ACC112 (cell line): Measurements from ENCODE around the gene VAMP8.
"Not testable (repeated sequence)": the region's sequence is repeated elsewhere in the genome, so short reads cannot be mapped to it uniquely, and the experiment has no call there.

Experiments
- H2AFZ ChIP-seq: fragments of 200-600 bp; sonication (generic); one replicate; pipeline ENCODE4 v1.6.0; 2017; ENCODE audit warnings: antibody characterized with exemption, low read length; ENCODE audit not compliant: unreplicated experiment
- H3K27ac ChIP-seq: fragments of 200-600 bp; sonication (generic); 2 replicates; pipeline ENCODE4 v1.5.1; 2014; ENCODE audit warnings: low read depth, mild to moderate bottlenecking, antibody characterized with exemption, low read length, moderate library complexity
- H3K27me3 ChIP-seq: fragments of 200-600 bp; sonication (generic); 2 replicates; pipeline ENCODE4 v1.6.1; 2014; ENCODE audit warnings: mild to moderate bottlenecking, antibody characterized with exemption, low read length, moderate library complexity, mixed read lengths; ENCODE audit not compliant: insufficient read depth
- H3K36me3 ChIP-seq: fragments of 200-600 bp; sonication (generic); 2 replicates; pipeline ENCODE4 v1.6.1; 2016; ENCODE audit warnings: mild to moderate bottlenecking, antibody characterized with exemption, low read length, moderate library complexity, mixed read lengths; ENCODE audit not compliant: insufficient read depth
- H3K4me1 ChIP-seq: fragments of 200-600 bp; sonication (generic); one replicate; pipeline ENCODE4 v1.6.1; 2016; ENCODE audit warnings: low read length, mixed read lengths; ENCODE audit not compliant: insufficient read depth, unreplicated experiment, control insufficient read depth
- H3K4me3 ChIP-seq: fragments of 200-600 bp; sonication (generic); 2 replicates; pipeline ENCODE4 v1.5.1; 2014; ENCODE audit warnings: mild to moderate bottlenecking, low read depth, low read length
- H3K79me2 ChIP-seq: fragments of 200-600 bp; sonication (generic); one replicate; pipeline ENCODE4 v1.6.0; 2016; ENCODE audit warnings: low read length; ENCODE audit not compliant: control insufficient read depth, unreplicated experiment, insufficient read depth

Gene VAMP8

GRCh38 chr2:85611217-85611704 is 33.9 kb downstream of the VAMP8 start:
- H3K4me1 ChIP-seq = peaks cover 2% of the 10 kb centered on the region
- H3K27ac ChIP-seq = 0 out of 2 replicates have a peak overlapping the region, but pooled peaks have one; percentile 2
- peaks cover 9% of the 10 kb centered on the region for H3K79me2 ChIP-seq

GRCh38 chr2:85611705-85612587 is 34.6 kb downstream of the VAMP8 start, which contains the start of gene C2orf68:
TSS of gene C2orf68 (minus strand) at chr2:85612066. CDS start at chr2:85611984, 82 bp downstream.
- peak within 1 kb of the TSS; percentile 52; the same call in 1 of the 2 replicates for H3K27ac ChIP-seq
- H3K27me3 ChIP-seq = no peaks in the 10 kb centered on the region
- H2AFZ ChIP-seq = peak within 1 kb of the TSS; percentile 89
- peaks cover under 1% of the 10 kb centered on the region for H3K4me1 ChIP-seq
- no peaks in the 10 kb centered on the region for H3K36me3 ChIP-seq
- H3K79me2 ChIP-seq = peaks cover 13% of the 10 kb centered on the region
- peak within 1 kb of the TSS; percentile 90 for H3K4me3 ChIP-seq

More at GRCh38 chr2:85611217-85611704, 33.9 kb downstream of the VAMP8 start:
- Histone ChIP-seq H3K27me3 (no peaks in the 10 kb centered on the region), H2AFZ (peak overlapping the region; percentile 70), H3K4me3 (peak overlapping the region; percentile 90), H3K36me3 (no peaks in the 10 kb centered on the region)

- Histone ChIP-seq H2AFZ (no peak overlapping the region), H3K36me3 (no peaks in the 10 kb centered on the region), H3K4me3 (no peak overlapping the region), H3K27me3 (no peaks in the 10 kb centered on the region), H3K79me2 (peaks cover 28% of the 10 kb centered on the region), H3K4me1 (peaks cover 10% of the 10 kb centered on the region), H3K27ac (no peak overlapping the region)
Observed at GRCh38 chr2:85613717-85614515, 36.5 kb downstream of the VAMP8 start.

- peaks cover 35% of the 10 kb centered on the region for H3K79me2 ChIP-seq
- H3K27me3 ChIP-seq, H2AFZ ChIP-seq, H3K4me3 ChIP-seq, H3K27ac ChIP-seq, H3K36me3 ChIP-seq: not testable (repeated sequence)
- H3K4me1 ChIP-seq = peaks cover 17% of the 10 kb centered on the region
Observed at GRCh38 chr2:85614757-85615156, 37.4 kb downstream of the VAMP8 start.

- H3K79me2 ChIP-seq = peaks cover 39% of the 10 kb centered on the region
- no peak overlapping the region for H2AFZ ChIP-seq
- H3K4me3 ChIP-seq = no peak overlapping the region; the same call in 1 of the 2 replicates
- no peak overlapping the region for H3K27ac ChIP-seq
- H3K36me3 ChIP-seq = peaks cover 5% of the 10 kb centered on the region; the same call in 1 of the 2 replicates
- H3K4me1 ChIP-seq = peaks cover 17% of the 10 kb centered on the region
- no peaks in the 10 kb centered on the region for H3K27me3 ChIP-seq
Observed at GRCh38 chr2:85615413-85615728, 38.0 kb downstream of the VAMP8 start.

GRCh38 chr2:85617723-85618122 is 40.3 kb downstream of the VAMP8 start:
- Histone ChIP-seq H3K4me3 (peak overlapping the region; percentile 81), H3K36me3 (peaks cover 13% of the 10 kb centered on the region; the same call in 1 of the 2 replicates), H3K79me2 (peaks cover 43% of the 10 kb centered on the region), H3K4me1 (peaks cover 17% of the 10 kb centered on the region)
- not testable (repeated sequence) for H2AFZ ChIP-seq, H3K27ac ChIP-seq, H3K27me3 ChIP-seq

GRCh38 chr2:85619617-85620016 is 42.2 kb downstream of the VAMP8 start:
- H3K79me2 ChIP-seq = peaks cover 47% of the 10 kb centered on the region
- H3K4me3 ChIP-seq = no peak overlapping the region
- peaks cover 22% of the 10 kb centered on the region for H3K36me3 ChIP-seq

GRCh38 chr2:85621338-85621737 is 44.0 kb downstream of the VAMP8 start:
- Histone ChIP-seq H2AFZ (no peak overlapping the region), H3K27me3 (no peaks in the 10 kb centered on the region), H3K4me3 (no peak overlapping the region), H3K27ac (no peak overlapping the region), H3K79me2 (peaks cover 47% of the 10 kb centered on the region), H3K4me1 (peaks cover 17% of the 10 kb centered on the region), H3K36me3 (peaks cover 32% of the 10 kb centered on the region)

More at GRCh38 chr2:85619617-85620016, 42.2 kb downstream of the VAMP8 start:
- Histone ChIP-seq H3K27me3 (no peaks in the 10 kb centered on the region), H3K4me1 (peaks cover 17% of the 10 kb centered on the region), H3K27ac (no peak overlapping the region), H2AFZ (no peak overlapping the region)

- Histone ChIP-seq H3K79me2 (peaks cover 23% of the 10 kb centered on the region), H3K27ac (no peak overlapping the region), H3K27me3 (no peaks in the 10 kb centered on the region), H3K36me3 (peaks cover 38% of the 10 kb centered on the region), H2AFZ (no peak overlapping the region), H3K4me1 (peaks cover 6% of the 10 kb centered on the region), H3K4me3 (no peak overlapping the region)
Observed at GRCh38 chr2:85623991-85624390, 46.6 kb downstream of the VAMP8 start.

- no peak overlapping the region for H2AFZ ChIP-seq
- peaks cover 4% of the 10 kb centered on the region for H3K79me2 ChIP-seq
- H3K27me3 ChIP-seq = no peaks in the 10 kb centered on the region
- H3K4me1 ChIP-seq = no peaks in the 10 kb centered on the region
- H3K36me3 ChIP-seq = peaks cover 30% of the 10 kb centered on the region; the same call in 1 of the 2 replicates
- no peak overlapping the region for H3K27ac ChIP-seq
- H3K4me3 ChIP-seq = no peak overlapping the region
Observed at GRCh38 chr2:85628658-85629057, 51.3 kb downstream of the VAMP8 start.
